K562 (cell line): ENCODE measurements around the gene KCTD19. TPM values are rescaled to one million over a fixed set of nuclear protein-coding genes. Genes with fewer than 3 reads are reported as not detected.

Experiments
- CBFB ChIP-seq: sonication (generic); formaldehyde crosslinking; IDR thresholded peaks from 2 replicates; pipeline ENCODE4 v1.4.0; 2020; ENCODE audit warnings: mild to moderate bottlenecking, missing genetic modification reagents
- ESRRB ChIP-seq: fragments of 250-450 bp; sonication (Bioruptor Pico); IDR thresholded peaks from 2 replicates; pipeline ENCODE4 v1.5.0; 2020; ENCODE audit warnings: mild to moderate bottlenecking, moderate library complexity, borderline replicate concordance
- FOXK1 ChIP-seq: sonication (generic); formaldehyde crosslinking; IDR thresholded peaks from 2 replicates; pipeline ENCODE4 v1.8.0; 2022; ENCODE audit warnings: missing genetic modification reagents, mild to moderate bottlenecking, borderline replicate concordance
- HEY1 ChIP-seq: fragments of 250-450 bp; sonication (Bioruptor Pico); IDR thresholded peaks from 2 replicates; pipeline ENCODE4 v1.5.0; 2020; ENCODE audit warnings: mild to moderate bottlenecking, moderate library complexity, borderline replicate concordance
- HINFP ChIP-seq: fragments of 450-650 bp; conservative IDR thresholded peaks from 2 replicates; pipeline ENCODE4 v1.6.1; 2016; ENCODE audit warnings: missing genetic modification characterization, low read depth, mild to moderate bottlenecking, control low read depth, missing compliant biosample characterization
- HOXB6 ChIP-seq: fragments of 250-450 bp; sonication (Bioruptor Pico); IDR thresholded peaks from 2 replicates; pipeline ENCODE4 v1.5.1; 2022; ENCODE audit warnings: mild to moderate bottlenecking, borderline replicate concordance
- L3MBTL2 ChIP-seq: fragments of 450-650 bp; IDR thresholded peaks from 2 replicates; pipeline ENCODE4 v1.6.1; 2016; ENCODE audit warnings: mild to moderate bottlenecking, moderate library complexity
- MCM5 ChIP-seq: fragments of 450-650 bp; IDR thresholded peaks from 2 replicates; pipeline ENCODE4 v1.6.1; 2016; ENCODE audit warnings: low read depth
- MEF2A ChIP-seq: IDR thresholded peaks from 2 replicates; pipeline ENCODE4 v1.6.1; 2011; ENCODE audit warnings: low read depth, mild to moderate bottlenecking, low read length, moderate library complexity; ENCODE audit not compliant: control insufficient read depth
- MEF2D ChIP-seq: conservative IDR thresholded peaks from 2 replicates; pipeline ENCODE4 v1.6.1; 2016; ENCODE audit warnings: low read depth, missing genetic modification characterization, missing compliant biosample characterization
- MITF ChIP-seq: IDR thresholded peaks from 2 replicates; pipeline ENCODE4 v1.6.1; 2014; ENCODE audit warnings: antibody characterized with exemption
- PCBP1 ChIP-seq: fragments of 200-400 bp; formaldehyde crosslinking; IDR thresholded peaks from 2 replicates; pipeline ENCODE4 v1.6.1; 2018; ENCODE audit warnings: mild to moderate bottlenecking, low read depth, low read length; ENCODE audit not compliant: poor library complexity, severe bottlenecking
- RBM22 ChIP-seq: fragments of 200-400 bp; formaldehyde crosslinking; IDR thresholded peaks from 2 replicates; pipeline ENCODE4 v1.6.1; 2018; ENCODE audit warnings: low read length, low read depth; ENCODE audit not compliant: poor library complexity, severe bottlenecking
- RFX5 ChIP-seq: IDR thresholded peaks from 2 replicates; pipeline ENCODE4 v1.6.1; 2011; ENCODE audit warnings: low read depth, mild to moderate bottlenecking, improper control_type of control experiment, low read length
- SIX5 ChIP-seq, 2 experiments: IDR thresholded peaks; 2 replicates each; pipeline ENCODE4 v1.6.1; 2011; ENCODE audit warnings: low read length in 2 of 2, borderline replicate concordance in 1 of 2, low read depth in 1 of 2, mild to moderate bottlenecking in 1 of 2, moderate library complexity in 1 of 2; ENCODE audit not compliant: insufficient read depth in 1 of 2
- THAP12 ChIP-seq: fragments of 250-450 bp; sonication (Bioruptor Pico); IDR thresholded peaks from 2 replicates; pipeline ENCODE4 v1.9.0; 2021; ENCODE audit warnings: mild to moderate bottlenecking, inconsistent platforms
- XRCC5 ChIP-seq: fragments of 200-400 bp; formaldehyde crosslinking; IDR thresholded peaks from 2 replicates; pipeline ENCODE4 v1.6.1; 2017; ENCODE audit warnings: low read depth, mild to moderate bottlenecking, low read length
- ZBTB17 ChIP-seq: fragments of 450-650 bp; formaldehyde crosslinking; IDR thresholded peaks from 2 replicates; pipeline ENCODE4 v1.4.0; 2020; ENCODE audit warnings: mild to moderate bottlenecking
- ZNF143 ChIP-seq: sonication (generic); formaldehyde crosslinking; IDR thresholded peaks from 2 replicates; pipeline ENCODE4 v1.9.0; 2022; ENCODE audit warnings: mild to moderate bottlenecking, missing genetic modification reagents
- ZNF165 ChIP-seq: fragments of 250-450 bp; sonication (Bioruptor Pico); IDR thresholded peaks from 2 replicates; pipeline ENCODE4 v1.4.0; 2020; ENCODE audit warnings: borderline replicate concordance
- ZNF75A ChIP-seq: fragments of 450-650 bp; formaldehyde crosslinking; IDR thresholded peaks from 2 replicates; pipeline ENCODE4 v1.4.0; 2020; ENCODE audit warnings: mild to moderate bottlenecking
- polyA plus RNA-seq, 8 experiments: library from polyadenylated mRNA; depleted of rRNA in 4 of 8; stranded (reverse) in 5 of 8; unstranded in 3 of 8; fragments of >200 nt; fragmentation: Nextera tagmentation in 2 of 8; fragmentation: Illumina TruSeq in 1 of 8; extraction: Ambion mirVana in 2 of 8; extraction: Trizol in 1 of 8; gene quantifications; 2 replicates each; pipeline versions ENCODE4 v1.2.1 to v1.2.3, GENCODE V29; 2011 to 2014; ENCODE audit warnings: inconsistent platforms in 1 of 8, missing spikeins in 1 of 8
- total RNA-seq, 7 experiments: library from RNA; depleted of rRNA in 6 of 7; stranded (reverse); fragments of >200 nt in 6 of 7; fragmentation: Illumina TruSeq in 2 of 7; extraction: Trizol in 2 of 7; gene quantifications; 2 replicates each; pipeline versions ENCODE4 v1.2.1 to v1.2.3, GENCODE V29; 2011 to 2021; ENCODE audit warnings: low replicate concordance in 1 of 7

KCTD19 gene
- total and polyA plus RNA-seq, 9 of the 15 experiments (the other 6 are each of a cell fraction or from before 2014, with no cell fraction given), result 0.03 to 0.91 (median 0.22) TPM; not detected in 2

- TF ChIP-seq HOXB6 (CRISPR knock-in tag) (no peak), L3MBTL2 (peak; percentile 19; the same call in 1 of the 2 replicates), MITF (no peak), THAP12 (CRISPR knock-in tag) (no peak), ZNF165 (CRISPR knock-in tag) (no peak), RFX5 (no peak), RBM22 (no peak), ZBTB17 (CRISPR knock-in tag) (no peak), HEY1 (CRISPR knock-in tag) (no peak), ESRRB (CRISPR knock-in tag) (no peak), MEF2A (no peak), PCBP1 (no peak), ZNF75A (CRISPR knock-in tag) (no peak), MEF2D (tag) (no peak), MCM5 (no peak), SIX5 (IDR thresholded peaks at IDR 0.05; ENCODE audit: borderline replicate concordance in 1 of 2, insufficient read depth in 1 of 2, low read depth in 1 of 2, low read length in 2 of 2) (no peak), HINFP (no peak), FOXK1 (CRISPR knock-in tag) (no peak), XRCC5 (no peak), CBFB (CRISPR knock-in tag) (0 out of 2 replicates have a peak, but pooled peaks have one; percentile 28), ZNF143 (CRISPR knock-in tag) (no peak)
These were observed 48.4 kb downstream of the KCTD19 start (continued) for GRCh38 chr16:67277999-67278772.
